Activated CD8-positive, alpha-beta T cell treated with anti-CD3 and anti-CD28 coated beads, Interleukin-2, amount 10 ng/mL, durations not matched to agents 7 days and 5 days (primary cell): ENCODE results near the gene MAP3K3. TPM values are rescaled to one million over a fixed set of nuclear protein-coding genes. Genes with fewer than 3 reads are reported as not detected.

ENCODE experiments used
- ATAC-seq: fragments of 150-1000 bp; cut with Tn5 transposase; one replicate; pipeline ENCODE4 v1.10.0; 2021; ENCODE audit warnings: moderate library complexity
- CTCF ChIA-PET: fragments of 350-600 bp; sonication (Branson Sonifier 250); formaldehyde crosslinking; loops from one replicate; lab custom pipeline; 2021; ENCODE audit warnings: antibody characterized with exemption; lab: Charles Lee
- POLR2A ChIA-PET: fragments of 350-600 bp; sonication (Branson Sonifier 250); formaldehyde crosslinking; loops from one replicate; lab custom pipeline; 2021; ENCODE audit warnings: antibody characterized with exemption; lab: Charles Lee
- DNase-seq: peaks from one replicate; pipeline ENCODE4 v3.0.0-alpha.2; 2020
- H3K27ac Mint-ChIP-seq: one replicate; pipeline ENCODE4 v1.8.0; 2021; ENCODE audit warnings: mild to moderate bottlenecking, mixed read lengths
- H3K27me3 Mint-ChIP-seq: one replicate; pipeline ENCODE4 v1.8.0; 2021; ENCODE audit warnings: low read depth, mixed read lengths
- H3K36me3 Mint-ChIP-seq: one replicate; pipeline ENCODE4 v1.8.0; 2021; ENCODE audit warnings: low read depth, mixed read lengths
- H3K4me1 Mint-ChIP-seq: one replicate; pipeline ENCODE4 v1.8.0; 2021; ENCODE audit warnings: low read depth, mixed read lengths
- H3K4me3 Mint-ChIP-seq: one replicate; pipeline ENCODE4 v1.8.0; 2021; ENCODE audit warnings: mild to moderate bottlenecking, mixed read lengths
- H3K9me3 Mint-ChIP-seq: one replicate; pipeline ENCODE4 v1.8.0; 2022; ENCODE audit warnings: mixed read lengths; ENCODE audit not compliant: insufficient read depth
- total RNA-seq, 2 experiments: library from RNA; stranded (reverse); gene quantifications; one replicate each; pipeline ENCODE4 v1.2.3, GENCODE V29; 2021

MAP3K3 gene
- 10 to 100 TPM; 31.4 to 32.8 TPM for total RNA-seq

DNA sequence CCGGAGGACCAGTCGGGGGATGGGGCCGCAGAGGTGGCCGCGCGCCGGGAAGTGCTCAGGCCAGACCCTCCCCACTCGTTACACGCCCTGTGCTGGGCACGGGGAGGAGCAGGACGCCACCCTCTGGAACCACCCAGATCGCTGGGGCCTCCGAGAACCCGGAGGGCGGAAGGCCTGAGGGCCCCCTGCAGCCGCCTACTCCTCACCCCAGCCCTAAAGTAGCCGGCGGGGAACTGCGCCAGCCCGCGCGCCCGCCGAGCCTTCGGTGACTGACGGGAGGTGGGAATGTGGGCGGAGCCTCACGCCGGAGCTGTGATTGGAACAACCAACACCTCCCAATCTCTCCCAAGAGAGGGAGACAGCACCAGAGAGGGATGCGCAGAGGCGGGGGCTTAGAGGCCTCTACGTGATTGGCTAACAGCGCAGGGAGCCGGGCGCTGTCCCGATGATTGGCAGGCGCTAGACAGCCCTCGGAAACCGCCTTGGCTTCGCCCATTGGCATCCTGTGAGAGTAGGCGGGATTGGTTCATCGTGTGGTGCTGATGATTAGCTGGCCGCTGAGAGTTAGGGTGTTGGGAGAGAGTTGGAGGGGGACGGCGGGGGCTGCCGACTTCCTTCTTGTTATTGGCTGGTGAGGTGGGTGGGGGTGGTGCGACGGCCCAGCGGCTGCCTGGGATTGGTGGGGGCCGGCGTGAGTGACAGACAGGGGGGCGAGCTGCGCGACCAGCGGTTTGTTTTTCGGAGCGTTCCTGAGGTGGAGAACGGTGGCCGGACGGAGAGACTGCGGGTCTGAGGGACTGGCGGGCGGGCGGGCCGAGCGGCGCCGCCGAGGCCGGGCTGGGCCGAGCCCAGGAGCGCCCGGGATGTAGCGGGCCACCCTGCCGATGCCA lies at the start of gene MAP3K3:
TSS of gene MAP3K3 (plus strand) at position 734 of the 890 bp plus-strand sequence. CDS start 343 bp downstream, outside the sequence.
- ChIA-PET POLR2A (interaction anchor here (0.8 to 3.0 kb wide), 11 partner anchors 10 to 222 kb away, joined by 3 to 23 read pairs (median 4); partner anchors contain the start of genes DCAF7, KCNH6 and TACO1), CTCF (interaction anchor here (0.5 to 4.8 kb wide), 15 partner anchors 10 to 917 kb away, joined by 3 to 48 read pairs (median 3); no protein-coding TSS in a partner anchor)
- peak within 1 kb of the TSS; percentile 96 for H3K4me3 Mint-ChIP-seq
- ATAC-seq (peak; percentile 94), DNase-seq (peak; percentile 99)
- peaks cover 11% of the 10 kb centered on the region for H3K27me3 Mint-ChIP-seq
- peak within 1 kb of the TSS; percentile 89 for H3K27ac Mint-ChIP-seq
- peaks cover 32% of the 10 kb centered on the region for H3K4me1 Mint-ChIP-seq
- no peaks in the 10 kb centered on the region for H3K9me3 Mint-ChIP-seq
- H3K36me3 Mint-ChIP-seq: no peaks in the 10 kb centered on the region

DNA sequence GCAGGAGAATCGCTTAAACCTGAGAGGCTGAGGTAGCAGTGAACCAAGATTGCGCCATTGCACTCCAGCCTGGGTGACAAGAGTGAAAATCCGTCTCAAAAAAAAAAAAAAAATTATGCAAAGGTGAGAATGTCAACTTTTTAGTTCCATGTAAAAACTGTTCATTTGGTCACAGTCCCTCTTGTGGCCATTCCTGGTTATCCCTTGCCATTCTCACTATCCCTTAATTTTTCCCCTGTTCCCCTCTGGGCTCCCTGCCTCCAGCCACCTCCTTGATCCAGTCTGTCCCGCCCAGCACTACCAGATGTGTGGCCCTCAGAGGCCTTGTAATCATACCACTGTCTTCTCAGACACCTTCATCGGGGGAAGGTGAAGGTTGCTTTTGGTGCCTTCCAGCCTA lies 48.6 kb upstream of the MAP3K3 start:
- no peak for ATAC-seq
- Mint-ChIP-seq H3K4me3 (no peak overlapping the region), H3K4me1 (peaks cover 10% of the 10 kb centered on the region), H3K27me3 (no peaks in the 10 kb centered on the region), H3K27ac (no peak overlapping the region), H3K9me3 (no peaks in the 10 kb centered on the region), H3K36me3 (peaks cover 14% of the 10 kb centered on the region)
- no peak for DNase-seq
- CTCF ChIA-PET: interaction anchor here (0.5 to 1.9 kb wide), 2 partner anchors 22 to 846 kb away, joined by 3 to 5 read pairs; no protein-coding TSS in a partner anchor
- POLR2A ChIA-PET: no interaction called here

DNA sequence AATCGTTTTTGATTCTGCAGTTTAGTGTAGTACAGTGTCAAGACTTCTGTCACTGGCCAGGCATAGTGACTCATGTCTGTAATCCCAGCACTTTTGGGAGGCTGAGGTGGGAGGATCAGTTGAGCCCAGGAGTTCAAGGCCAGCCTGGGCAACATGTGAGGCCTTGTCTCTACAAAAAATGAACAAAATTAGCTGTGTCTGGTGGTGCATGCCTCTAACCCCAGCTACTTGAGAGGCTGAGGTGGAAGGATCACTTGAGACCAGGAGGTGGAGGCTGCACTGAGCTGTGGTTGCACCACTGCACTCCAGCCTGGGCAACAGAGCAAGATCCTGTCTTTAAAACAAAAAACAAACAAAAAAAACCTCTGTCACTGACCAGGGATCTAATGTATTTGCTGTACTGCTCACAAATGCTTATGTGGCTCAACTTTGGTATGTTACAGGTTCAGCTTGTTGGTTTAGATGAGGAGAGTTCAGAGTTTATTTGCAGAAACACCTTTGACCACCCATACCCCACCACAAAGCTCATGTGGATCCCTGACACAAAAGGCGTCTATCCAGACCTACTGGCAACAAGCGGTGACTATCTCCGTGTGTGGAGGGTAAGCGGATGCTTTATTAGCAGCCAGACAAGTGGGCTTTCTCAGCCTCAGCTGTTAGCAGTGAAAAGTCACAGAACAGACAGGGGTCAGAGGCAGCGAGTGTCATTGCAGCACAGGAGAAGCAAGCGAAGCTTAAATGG lies 44.0 kb upstream of the MAP3K3 start:
- DNase-seq: no peak
- ATAC-seq: no peak
- Mint-ChIP-seq H3K36me3 (peaks cover 34% of the 10 kb centered on the region), H3K4me3 (no peak overlapping the region), H3K9me3 (no peaks in the 10 kb centered on the region), H3K4me1 (no peaks in the 10 kb centered on the region), H3K27ac (peak overlapping the region; percentile 12), H3K27me3 (no peaks in the 10 kb centered on the region)
- ChIA-PET POLR2A (no interaction called here), CTCF (no interaction called here)

DNA sequence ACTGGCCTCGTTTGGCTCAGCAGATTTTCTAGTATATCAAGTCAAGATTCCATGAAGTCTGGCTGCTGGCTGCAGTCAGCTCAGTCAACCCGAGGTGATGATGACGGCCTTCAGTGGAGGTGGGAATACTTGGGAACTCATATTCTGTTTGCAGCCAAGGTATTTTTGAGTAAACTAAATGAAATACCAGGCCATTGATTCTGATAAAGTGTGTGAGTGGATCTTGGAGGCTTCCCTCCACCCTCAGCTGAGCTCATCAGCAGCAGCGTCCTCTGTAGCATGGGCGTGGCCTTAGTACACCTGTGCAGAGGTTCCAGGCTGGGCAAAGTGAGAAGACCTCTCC lies 43.5 kb upstream of the MAP3K3 start:
- H3K4me3 Mint-ChIP-seq: no peak overlapping the region
- ChIA-PET CTCF (no interaction called here), POLR2A (no interaction called here)
- peaks cover 1% of the 10 kb centered on the region for H3K4me1 Mint-ChIP-seq
- DNase-seq (no peak), ATAC-seq (no peak)
- H3K27ac Mint-ChIP-seq: no peak overlapping the region
- H3K27me3 Mint-ChIP-seq: no peaks in the 10 kb centered on the region
- H3K9me3 Mint-ChIP-seq: no peaks in the 10 kb centered on the region
- H3K36me3 Mint-ChIP-seq: peaks cover 38% of the 10 kb centered on the region

DNA sequence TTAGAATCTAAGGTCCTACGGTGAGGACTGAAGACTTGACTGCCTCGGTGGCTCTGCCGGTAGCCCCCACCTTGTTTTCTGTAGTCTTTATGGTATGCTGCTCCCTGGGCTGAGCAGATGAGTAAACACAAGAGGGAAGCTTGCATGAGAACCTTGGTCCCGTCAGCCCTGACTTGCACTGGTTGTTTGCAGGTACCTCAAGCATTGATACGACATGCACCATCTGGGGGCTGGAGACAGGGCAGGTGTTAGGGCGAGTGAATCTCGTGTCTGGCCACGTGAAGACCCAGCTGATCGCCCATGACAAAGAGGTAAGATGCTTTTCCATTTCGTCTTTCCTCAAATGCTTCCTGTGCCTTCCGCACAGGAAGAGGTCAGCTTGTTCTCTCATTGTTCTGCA lies 42.6 kb upstream of the MAP3K3 start:
- no peak overlapping the region for H3K4me3 Mint-ChIP-seq
- H3K27ac Mint-ChIP-seq: no peak overlapping the region
- H3K4me1 Mint-ChIP-seq: peaks cover 3% of the 10 kb centered on the region
- no peaks in the 10 kb centered on the region for H3K9me3 Mint-ChIP-seq
- no peaks in the 10 kb centered on the region for H3K27me3 Mint-ChIP-seq
- ATAC-seq (no peak), DNase-seq (no peak)
- H3K36me3 Mint-ChIP-seq: peaks cover 38% of the 10 kb centered on the region
- ChIA-PET POLR2A (no interaction called here), CTCF (interaction anchor here (1.5 kb wide), 1 partner anchor 32 kb away, joined by 4 read pairs; no protein-coding TSS in a partner anchor)

DNA sequence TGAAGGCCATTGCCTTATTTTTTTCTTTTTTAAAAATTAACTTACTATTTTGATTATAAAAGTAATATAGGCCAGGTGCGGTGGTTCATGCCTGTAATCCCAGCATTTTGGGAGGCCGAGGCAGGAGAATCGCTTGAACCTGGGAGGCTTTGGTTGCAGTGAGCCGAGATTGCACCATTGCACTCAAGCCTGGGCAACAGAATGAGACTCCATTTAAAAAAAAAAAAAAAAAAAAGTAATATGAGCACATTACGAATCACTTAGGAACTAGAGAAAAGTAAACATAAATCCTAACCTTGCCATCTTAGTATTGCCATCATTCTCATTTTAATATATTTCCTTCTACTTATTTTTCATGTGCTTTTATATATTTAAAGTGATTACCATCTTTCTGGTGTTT lies 34.4 kb upstream of the MAP3K3 start:
- H3K27ac Mint-ChIP-seq: no peak overlapping the region
- no peak for DNase-seq
- ChIA-PET POLR2A (no interaction called here), CTCF (no interaction called here)
- no peaks in the 10 kb centered on the region for H3K27me3 Mint-ChIP-seq
- H3K9me3 Mint-ChIP-seq: no peaks in the 10 kb centered on the region
- peaks cover 15% of the 10 kb centered on the region for H3K4me1 Mint-ChIP-seq
- peaks cover 57% of the 10 kb centered on the region for H3K36me3 Mint-ChIP-seq
- H3K4me3 Mint-ChIP-seq: no peak overlapping the region
- no peak for ATAC-seq

DNA sequence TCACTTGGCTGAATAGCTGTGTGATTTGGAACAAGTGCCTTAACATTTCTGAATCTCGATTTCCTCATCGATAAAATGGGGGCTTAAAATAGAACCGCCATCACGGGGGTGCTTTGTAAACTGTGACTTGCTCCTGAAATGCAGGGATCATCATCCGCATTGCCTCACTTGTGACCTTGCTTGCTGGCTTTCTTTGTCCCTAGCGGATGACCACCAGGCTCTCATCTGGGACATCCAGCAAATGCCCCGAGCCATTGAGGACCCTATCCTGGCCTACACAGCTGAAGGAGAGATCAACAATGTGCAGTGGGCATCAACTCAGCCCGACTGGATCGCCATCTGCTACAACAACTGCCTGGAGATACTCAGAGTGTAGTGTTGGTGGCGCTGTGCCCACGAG lies 33.4 kb upstream of the MAP3K3 start:
- Mint-ChIP-seq H3K36me3 (peaks cover 49% of the 10 kb centered on the region), H3K4me3 (no peak overlapping the region), H3K27ac (no peak overlapping the region), H3K27me3 (no peaks in the 10 kb centered on the region), H3K4me1 (peaks cover 13% of the 10 kb centered on the region), H3K9me3 (no peaks in the 10 kb centered on the region)
- POLR2A ChIA-PET: no interaction called here
- DNase-seq (no peak), ATAC-seq (no peak)
- CTCF ChIA-PET: no interaction called here

DNA sequence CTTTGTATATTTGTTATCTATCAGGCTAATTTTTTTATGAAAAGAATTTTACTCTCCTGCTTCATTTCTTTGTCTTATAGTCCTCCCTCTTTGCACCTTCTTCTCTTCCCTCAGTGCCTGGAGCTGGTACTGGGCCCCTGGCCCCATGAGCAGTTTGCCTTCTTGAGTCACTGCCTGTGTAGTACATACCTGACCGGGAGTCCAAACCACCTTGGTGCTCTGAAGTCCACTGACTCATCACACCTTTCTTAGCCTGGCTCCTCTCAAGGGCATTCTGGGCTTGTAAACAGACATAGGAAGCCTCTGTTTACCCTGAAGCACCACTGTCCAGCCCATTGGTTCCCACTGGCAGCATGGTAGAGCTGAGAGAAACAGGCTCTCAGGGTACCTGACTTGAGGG lies 32.6 kb upstream of the MAP3K3 start:
- Mint-ChIP-seq H3K9me3 (no peaks in the 10 kb centered on the region), H3K4me1 (peaks cover 11% of the 10 kb centered on the region), H3K27ac (no peak overlapping the region), H3K4me3 (no peak overlapping the region), H3K36me3 (peaks cover 49% of the 10 kb centered on the region), H3K27me3 (no peaks in the 10 kb centered on the region)
- ChIA-PET CTCF (no interaction called here), POLR2A (no interaction called here)
- DNase-seq (no peak), ATAC-seq (no peak)

DNA sequence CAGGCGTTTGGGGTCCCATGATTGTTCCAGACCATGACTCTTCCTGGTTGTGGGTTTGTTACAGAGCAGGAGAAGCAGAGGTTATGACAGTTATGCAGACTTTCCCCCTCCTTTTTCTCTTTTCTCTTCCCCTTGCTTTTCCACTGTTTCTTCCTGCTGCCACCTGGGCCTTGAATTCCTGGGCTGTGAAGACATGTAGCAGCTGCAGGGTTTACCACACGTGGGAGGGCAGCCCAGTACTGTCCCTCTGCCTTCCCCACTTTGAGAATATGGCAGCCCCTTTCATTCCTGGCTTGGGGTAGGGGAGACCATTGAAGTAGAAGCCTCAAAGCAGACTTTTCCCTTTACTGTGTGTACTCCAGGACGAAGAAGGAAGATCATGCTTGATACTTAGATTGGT lies 29.4 kb upstream of the MAP3K3 start:
- H3K9me3 Mint-ChIP-seq: no peaks in the 10 kb centered on the region

DNA sequence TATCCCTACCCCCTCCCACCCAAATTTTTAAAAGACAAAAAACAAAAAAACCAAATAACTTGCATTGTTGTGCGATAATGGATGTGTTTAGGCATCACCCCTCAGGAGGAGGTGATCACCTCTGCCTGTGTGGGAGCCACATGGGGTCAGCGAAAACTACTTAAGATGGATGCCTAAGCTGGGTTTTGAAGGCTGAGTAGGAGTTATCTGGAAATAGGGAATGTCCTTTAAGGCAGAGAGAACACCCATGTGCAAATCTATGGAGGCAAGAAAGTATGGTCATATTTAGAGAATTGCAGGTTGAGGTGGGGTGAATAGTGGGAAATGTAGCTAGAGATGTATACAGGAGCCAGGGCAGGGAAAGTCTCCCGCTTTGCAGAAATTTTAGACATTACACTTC lies 27.1 kb upstream of the MAP3K3 start:
- Mint-ChIP-seq H3K36me3 (peaks cover 19% of the 10 kb centered on the region), H3K9me3 (no peaks in the 10 kb centered on the region), H3K4me1 (peaks cover 22% of the 10 kb centered on the region), H3K4me3 (no peak overlapping the region), H3K27ac (no peak overlapping the region), H3K27me3 (no peaks in the 10 kb centered on the region)
- ChIA-PET POLR2A (no interaction called here), CTCF (interaction anchor here (1.7 to 1.8 kb wide), 2 partner anchors 13 to 170 kb away, joined by 4 to 5 read pairs; no protein-coding TSS in a partner anchor)
- no peak for DNase-seq
- no peak for ATAC-seq

More for the DNA sequence above, 29.4 kb upstream of the MAP3K3 start:
- H3K27ac Mint-ChIP-seq: no peak overlapping the region
- H3K36me3 Mint-ChIP-seq: peaks cover 38% of the 10 kb centered on the region
- CTCF ChIA-PET: interaction anchor here (1.4 kb wide), 1 partner anchor 19 kb away, joined by 8 read pairs; no protein-coding TSS in a partner anchor
- no peak for DNase-seq
- POLR2A ChIA-PET: no interaction called here
- H3K4me1 Mint-ChIP-seq: peaks cover 11% of the 10 kb centered on the region
- no peak for ATAC-seq
- H3K4me3 Mint-ChIP-seq: no peak overlapping the region
- no peaks in the 10 kb centered on the region for H3K27me3 Mint-ChIP-seq

DNA sequence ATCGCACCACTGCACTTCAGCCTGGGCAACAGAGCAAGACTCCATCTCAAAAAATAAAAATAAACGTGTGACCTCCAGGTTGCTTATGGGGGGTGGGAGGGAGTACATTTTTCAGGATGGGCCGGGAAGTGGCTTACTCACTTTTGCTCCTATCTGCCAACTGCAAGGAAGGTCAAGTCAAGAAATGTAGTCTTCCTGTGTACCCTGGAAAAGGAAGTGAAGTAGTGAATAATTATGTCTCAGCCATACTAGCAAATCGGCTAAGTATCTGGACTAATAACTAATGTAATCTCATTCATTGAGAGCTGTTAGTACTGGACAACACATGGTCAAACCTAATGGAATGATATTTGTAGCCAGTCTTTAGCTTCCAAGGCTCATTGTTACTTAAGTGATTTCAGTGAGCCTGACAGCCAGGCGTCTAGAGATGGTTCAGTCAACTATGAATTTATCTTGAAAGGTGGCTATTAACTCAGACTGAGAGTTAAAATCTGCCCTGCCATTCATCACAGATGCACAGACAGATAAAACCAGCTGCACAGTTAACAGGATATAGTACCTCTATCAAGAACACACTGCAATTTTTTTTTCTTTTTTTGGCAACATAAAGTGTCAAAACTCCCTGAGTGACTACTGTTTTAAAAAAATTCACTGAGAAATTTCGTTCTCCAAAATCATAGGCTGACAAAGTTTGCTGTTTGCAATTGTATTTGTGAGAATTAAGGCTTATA lies 25.2 kb upstream of the MAP3K3 start:
- Mint-ChIP-seq H3K9me3 (no peaks in the 10 kb centered on the region), H3K4me3 (no peak overlapping the region), H3K27ac (no peak overlapping the region), H3K27me3 (no peaks in the 10 kb centered on the region), H3K36me3 (peaks cover 7% of the 10 kb centered on the region), H3K4me1 (peaks cover 31% of the 10 kb centered on the region)
- CTCF ChIA-PET: interaction anchor here (1.2 to 2.3 kb wide), 4 partner anchors 10 to 171 kb away, joined by 3 to 18 read pairs (median 4); no protein-coding TSS in a partner anchor
- POLR2A ChIA-PET: no interaction called here
- no peak for DNase-seq
- ATAC-seq: no peak
